SK-N-SH (cell line): Measurements from ENCODE around the gene PFDN5. TPM values are rescaled to one million over a fixed set of nuclear protein-coding genes. Genes with fewer than 3 reads are reported as not detected.
A peak's percentile ranks its signal among the peaks of the same experiment; 100 is the strongest.

Experiments
- CTCF ChIA-PET: fragments of 300-600, 350-600 bp; formaldehyde crosslinking; extraction: SDS; loops from one replicate; lab custom pipeline; 2021; lab: Yijun Ruan, JAX
- POLR2A ChIA-PET: fragments of 350-600 bp; sonication (Branson Sonifier 250); formaldehyde crosslinking; extraction: SDS; loops from one replicate; lab custom pipeline; 2020; ENCODE audit warnings: antibody characterized with exemption, inconsistent platforms; lab: Yijun Ruan, JAX
- DNase-seq: peaks from one replicate; pipeline ENCODE4 v3.0.0; 2012
- H2AFZ ChIP-seq: fragments of 200-600 bp; sonication (generic); 2 replicates; pipeline ENCODE4 v1.8.1; 2016; ENCODE audit warnings: antibody characterized with exemption, mild to moderate bottlenecking, low read depth
- H3F3A ChIP-seq: fragments of 200-600 bp; sonication (generic); replicated peaks from 2 replicates; pipeline ENCODE3; 2016; ENCODE audit warnings: antibody characterized with exemption, mild to moderate bottlenecking; ENCODE audit not compliant: insufficient read depth
- H3K27ac ChIP-seq, 2 experiments: fragments of 200-500 bp in 1 of 2; fragments of 200-600 bp in 1 of 2; sonication (Bioruptor generic) in 1 of 2; sonication (generic), shearing (Covaris generic) in 1 of 2; 2 replicates each; pipeline versions ENCODE4 v1.5.1 to v1.6.1; 2014 to 2016; ENCODE audit warnings: low read depth in 2 of 2, inconsistent platforms in 1 of 2, low read length in 1 of 2, mild to moderate bottlenecking in 1 of 2, mixed read lengths in 1 of 2
- H3K27me3 ChIP-seq: fragments of 200-600 bp; sonication (generic), shearing (Covaris generic); 2 replicates; pipeline ENCODE4 v1.6.1; 2016; ENCODE audit warnings: mixed run types; ENCODE audit not compliant: insufficient read depth
- H3K36me3 ChIP-seq, 2 experiments: fragments of 200-500 bp in 1 of 2; fragments of 200-600 bp in 1 of 2; sonication (Bioruptor generic) in 1 of 2; sonication (generic) in 1 of 2; replicated peaks in 1 of 2; 2 replicates each; pipeline versions ENCODE3 to v1.5.1; 2014 to 2016; ENCODE audit warnings: low read length in 1 of 2, mild to moderate bottlenecking in 1 of 2; ENCODE audit not compliant: insufficient read depth in 2 of 2, control insufficient read depth in 1 of 2
- H3K4me1 ChIP-seq, 2 experiments: fragments of 200-500 bp in 1 of 2; fragments of 200-600 bp in 1 of 2; sonication (Bioruptor generic) in 1 of 2; sonication (generic), shearing (Covaris generic) in 1 of 2; 2 replicates each; pipeline versions ENCODE4 v1.5.1 to v1.6.1; 2014 to 2016; ENCODE audit warnings: low read depth in 1 of 2, low read length in 1 of 2, mixed run types in 1 of 2; ENCODE audit not compliant: insufficient read depth in 2 of 2, control insufficient read depth in 1 of 2
- H3K4me2 ChIP-seq: fragments of 200-600 bp; sonication (generic), shearing (Covaris generic); 2 replicates; pipeline ENCODE4 v1.6.1; 2017; ENCODE audit warnings: mixed run types
- H3K4me3 ChIP-seq, 2 experiments: fragments of 200-500 bp in 1 of 2; fragments of 200-600 bp in 1 of 2; sonication (Bioruptor generic) in 1 of 2; sonication (generic), shearing (Covaris generic) in 1 of 2; 2 replicates each; pipeline versions ENCODE4 v1.5.1 to v1.8.1; 2014 to 2016; ENCODE audit warnings: low read depth in 2 of 2, inconsistent platforms in 1 of 2, low read length in 1 of 2, mild to moderate bottlenecking in 1 of 2, mixed read lengths in 1 of 2, moderate library complexity in 1 of 2
- H3K79me2 ChIP-seq: fragments of 200-600 bp; sonication (generic); 2 replicates; pipeline ENCODE4 v1.8.1; 2017; ENCODE audit warnings: mild to moderate bottlenecking; ENCODE audit not compliant: insufficient read depth
- H3K9ac ChIP-seq: fragments of 200-600 bp; sonication (generic); 2 replicates; pipeline ENCODE4 v1.6.1; 2017; ENCODE audit warnings: mixed run types
- H3K9me2 ChIP-seq: fragments of 200-600 bp; sonication (generic); 2 replicates; pipeline ENCODE4 v1.6.1; 2017; ENCODE audit warnings: mixed run types
- H3K9me3 ChIP-seq: fragments of 200-600 bp; sonication (generic); 2 replicates; pipeline ENCODE4 v1.6.1; 2017; ENCODE audit warnings: mixed run types, mild to moderate bottlenecking, moderate library complexity
- H4K20me1 ChIP-seq: fragments of 200-600 bp; sonication (generic); 2 replicates; pipeline ENCODE4 v1.6.1; 2017; ENCODE audit warnings: mild to moderate bottlenecking, mixed run types; ENCODE audit not compliant: insufficient read depth
- CHD2 ChIP-seq: fragments of 150-350 bp; IDR thresholded peaks from 2 replicates; pipeline ENCODE4 v1.6.1; 2018; ENCODE audit warnings: low read length; ENCODE audit not compliant: partially characterized antibody
- ELF1 ChIP-seq: IDR thresholded peaks from 2 replicates; pipeline ENCODE4 v1.4.0; 2012
- EP300 ChIP-seq, 2 experiments: IDR thresholded peaks; 2 replicates each; pipeline versions ENCODE4 v1.4.0 to v1.6.1; 2012; ENCODE audit warnings: borderline replicate concordance in 1 of 2, low read depth in 1 of 2, low read length in 1 of 2
- FOSL2 ChIP-seq: IDR thresholded peaks from 2 replicates; pipeline ENCODE4 v1.4.0; 2012; ENCODE audit warnings: low read depth, mild to moderate bottlenecking, moderate library complexity, borderline replicate concordance
- FOXJ3 ChIP-seq: sonication (generic); formaldehyde crosslinking; IDR thresholded peaks from 2 replicates; pipeline ENCODE4 v1.5.1; 2020; ENCODE audit warnings: mild to moderate bottlenecking, missing genetic modification reagents
- FOXM1 ChIP-seq: IDR thresholded peaks from 2 replicates; pipeline ENCODE4 v1.4.0; 2012; ENCODE audit warnings: low read depth, mild to moderate bottlenecking
- NFIC ChIP-seq: IDR thresholded peaks from 2 replicates; pipeline ENCODE4 v1.4.0; 2012; ENCODE audit warnings: borderline replicate concordance
- NRF1 ChIP-seq: IDR thresholded peaks from 2 replicates; pipeline ENCODE4 v1.6.1; 2012; ENCODE audit warnings: low read depth, mild to moderate bottlenecking, low read length
- POLR2AphosphoS5 ChIP-seq: IDR thresholded peaks from 2 replicates; pipeline ENCODE4 v1.6.1; 2012; ENCODE audit warnings: low read depth, low read length
- TAF1 ChIP-seq: IDR thresholded peaks from 2 replicates; pipeline ENCODE4 v1.6.1; 2012; ENCODE audit warnings: low read depth, mild to moderate bottlenecking, low read length, moderate library complexity, borderline replicate concordance
- YY1 ChIP-seq: IDR thresholded peaks from 2 replicates; pipeline ENCODE4 v1.4.0; 2012; ENCODE audit warnings: low read depth, mild to moderate bottlenecking
- WGBS: methylation state at CpG from one replicate; pipeline ENCODE4 v1.1.6; 2017; ENCODE audit warnings: low lambda C conversion rate; 5-methylcytosine and 5-hydroxymethylcytosine counted together
- polyA plus RNA-seq, 3 experiments: library from polyadenylated mRNA; depleted of rRNA; stranded (reverse); fragments of >200 nt; gene quantifications; 2 replicates each; pipeline ENCODE4 v1.2.3, GENCODE V29; 2012
- TF ChIP-seq, protein P1 (sequence below): fragments of 150-350 bp; IDR thresholded peaks from 2 replicates; pipeline ENCODE4 v1.6.1; 2016; ENCODE audit warnings: mild to moderate bottlenecking, low read depth, low read length
- TF ChIP-seq, protein P2 (sequence below): IDR thresholded peaks from 2 replicates; pipeline ENCODE4 v1.4.0; 2012; ENCODE audit warnings: low read depth, borderline replicate concordance
- TF ChIP-seq, protein P3 (sequence below): IDR thresholded peaks from 2 replicates; pipeline ENCODE4 v1.4.0; 2012; ENCODE audit warnings: low read depth
- TF ChIP-seq, protein P4 (sequence below): fragments of 150-350 bp; IDR thresholded peaks from 2 replicates; pipeline ENCODE4 v1.6.1; 2017; ENCODE audit warnings: antibody characterized with exemption, low read length, low read depth, borderline replicate concordance
- TF ChIP-seq, protein P5 (sequence below): IDR thresholded peaks from 2 replicates; pipeline ENCODE4 v1.4.0; 2012; ENCODE audit warnings: low read depth, borderline replicate concordance
- TF ChIP-seq, protein P6 (sequence below): fragments of 200-600 bp; sonication (generic); IDR thresholded peaks from 2 replicates; pipeline ENCODE4 v1.6.1; 2017; ENCODE audit warnings: antibody characterized with exemption, mild to moderate bottlenecking, moderate library complexity
- TF ChIP-seq, protein P7 (sequence below): IDR thresholded peaks from 2 replicates; pipeline ENCODE4; 2012

Gene PFDN5
- polyA plus RNA-seq, 1 of the 3 experiments (the other 2 are of a cell fraction): 1,198 TPM

DNA sequence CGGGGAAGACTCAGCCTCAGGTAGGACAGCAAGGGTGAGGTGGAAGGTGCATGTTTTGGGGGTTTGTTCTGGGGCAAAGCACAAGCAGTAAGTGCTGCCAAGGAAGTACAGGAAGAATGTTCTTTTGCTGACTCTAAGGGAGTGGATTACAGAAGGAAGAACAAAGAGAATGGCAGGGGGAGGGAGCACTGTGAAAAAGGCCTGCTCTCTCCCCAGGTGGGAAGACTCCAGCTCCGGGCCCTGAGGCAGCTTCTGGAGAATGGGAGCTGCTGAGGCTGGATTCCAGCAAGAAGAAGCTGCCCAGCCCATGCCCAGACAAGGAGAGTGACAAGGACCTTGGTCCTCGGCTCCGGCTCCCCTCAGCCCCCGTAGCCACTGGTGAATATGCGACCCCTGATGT lies 7.0 kb upstream of the PFDN5 start:
- DNase-seq: no peak
- Histone ChIP-seq H3K27me3 (no peaks in the 10 kb centered on the region), H3K9me3 (no peaks in the 10 kb centered on the region), H3K9me2 (no peaks in the 10 kb centered on the region), H4K20me1 (no peaks in the 10 kb centered on the region), H2AFZ (no peak overlapping the region), H3K36me3 (peaks cover 7 to 15% of the 10 kb centered on the region in 2 experiments), H3K4me3 (no peak overlapping the region), H3F3A (peaks cover 23% of the 10 kb centered on the region), H3K79me2 (no peaks in the 10 kb centered on the region), H3K27ac (no peak overlapping the region), H3K4me2 (no peak overlapping the region), H3K9ac (no peak overlapping the region), H3K4me1 (peaks cover 0 to 19% of the 10 kb centered on the region in 2 experiments; a peak in 2 of 4 replicates)
- ChIA-PET CTCF (interaction anchor here (0.6 to 19.2 kb wide), 18 partner anchors 9 to 226 kb away, joined by 3 to 363 read pairs (median 4); partner anchors contain the start of genes CSAD, ESPL1, MYG1 and SOAT2), POLR2A (interaction anchor here (1.0 kb wide), 1 partner anchor 72 kb away, joined by 3 read pairs; no protein-coding TSS in a partner anchor)
- no peak for TF ChIP-seq POLR2AphosphoS5
- no peak for TF ChIP-seq CHD2
- no peak for TF ChIP-seq EP300 (IDR thresholded peaks at IDR 0.05; ENCODE audit: borderline replicate concordance in 1 of 2, low read depth in 1 of 2, low read length in 1 of 2)
- no peak for TF ChIP-seq YY1
- TF ChIP-seq FOXJ3 (CRISPR knock-in tag): no peak
- TF ChIP-seq FOSL2: no peak
- TF ChIP-seq, protein P1, sequence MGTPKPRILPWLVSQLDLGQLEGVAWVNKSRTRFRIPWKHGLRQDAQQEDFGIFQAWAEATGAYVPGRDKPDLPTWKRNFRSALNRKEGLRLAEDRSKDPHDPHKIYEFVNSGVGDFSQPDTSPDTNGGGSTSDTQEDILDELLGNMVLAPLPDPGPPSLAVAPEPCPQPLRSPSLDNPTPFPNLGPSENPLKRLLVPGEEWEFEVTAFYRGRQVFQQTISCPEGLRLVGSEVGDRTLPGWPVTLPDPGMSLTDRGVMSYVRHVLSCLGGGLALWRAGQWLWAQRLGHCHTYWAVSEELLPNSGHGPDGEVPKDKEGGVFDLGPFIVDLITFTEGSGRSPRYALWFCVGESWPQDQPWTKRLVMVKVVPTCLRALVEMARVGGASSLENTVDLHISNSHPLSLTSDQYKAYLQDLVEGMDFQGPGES: no peak
- TF ChIP-seq, protein P2, sequence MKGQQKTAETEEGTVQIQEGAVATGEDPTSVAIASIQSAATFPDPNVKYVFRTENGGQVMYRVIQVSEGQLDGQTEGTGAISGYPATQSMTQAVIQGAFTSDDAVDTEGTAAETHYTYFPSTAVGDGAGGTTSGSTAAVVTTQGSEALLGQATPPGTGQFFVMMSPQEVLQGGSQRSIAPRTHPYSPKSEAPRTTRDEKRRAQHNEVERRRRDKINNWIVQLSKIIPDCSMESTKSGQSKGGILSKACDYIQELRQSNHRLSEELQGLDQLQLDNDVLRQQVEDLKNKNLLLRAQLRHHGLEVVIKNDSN: no peak
- TF ChIP-seq, protein P3, sequence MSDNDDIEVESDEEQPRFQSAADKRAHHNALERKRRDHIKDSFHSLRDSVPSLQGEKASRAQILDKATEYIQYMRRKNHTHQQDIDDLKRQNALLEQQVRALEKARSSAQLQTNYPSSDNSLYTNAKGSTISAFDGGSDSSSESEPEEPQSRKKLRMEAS: no peak
- no peak for TF ChIP-seq TAF1
- TF ChIP-seq, protein P4, sequence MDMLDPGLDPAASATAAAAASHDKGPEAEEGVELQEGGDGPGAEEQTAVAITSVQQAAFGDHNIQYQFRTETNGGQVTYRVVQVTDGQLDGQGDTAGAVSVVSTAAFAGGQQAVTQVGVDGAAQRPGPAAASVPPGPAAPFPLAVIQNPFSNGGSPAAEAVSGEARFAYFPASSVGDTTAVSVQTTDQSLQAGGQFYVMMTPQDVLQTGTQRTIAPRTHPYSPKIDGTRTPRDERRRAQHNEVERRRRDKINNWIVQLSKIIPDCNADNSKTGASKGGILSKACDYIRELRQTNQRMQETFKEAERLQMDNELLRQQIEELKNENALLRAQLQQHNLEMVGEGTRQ: no peak
- WGBS: 88% methylated on average over 2 of the region's 6 CpGs

DNA sequence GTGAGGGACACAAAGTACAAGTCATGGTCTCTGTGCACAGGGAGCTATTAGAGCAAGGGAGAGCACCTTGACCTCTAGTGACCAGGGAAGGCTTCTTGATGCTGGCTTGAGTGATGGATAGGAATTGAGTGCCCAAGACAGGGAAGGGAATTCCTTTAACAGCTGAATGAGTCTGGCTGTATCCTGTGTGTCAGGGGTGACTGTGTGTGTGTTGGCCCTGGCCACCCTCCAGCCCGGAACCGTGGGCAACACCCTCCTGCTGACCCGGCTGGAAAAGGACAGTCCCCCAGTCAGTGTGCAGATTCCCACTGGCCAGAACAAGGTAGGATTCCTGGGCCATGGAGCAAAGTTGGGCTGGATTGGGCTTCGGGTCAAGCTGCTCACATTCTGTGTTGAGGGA lies 5.5 kb upstream of the PFDN5 start:
- H3F3A ChIP-seq: peaks cover 35% of the 10 kb centered on the region
- peak overlapping the region in 1 of 2 experiments; percentile 87; a peak in 2 of 4 replicates for H3K27ac ChIP-seq
- no peaks in the 10 kb centered on the region for H3K27me3 ChIP-seq
- no peaks in the 10 kb centered on the region for H3K9me3 ChIP-seq
- POLR2A ChIA-PET: no interaction called here
- no peaks in the 10 kb centered on the region for H4K20me1 ChIP-seq
- peaks cover 3 to 19% of the 10 kb centered on the region in 2 experiments; a peak in 2 of 4 replicates for H3K4me1 ChIP-seq
- no peak overlapping the region for H3K9ac ChIP-seq
- CTCF ChIA-PET: interaction anchor here (0.7 to 19.2 kb wide), 8 partner anchors 8 to 131 kb away, joined by 3 to 363 read pairs (median 6); partner anchors contain the start of genes ESPL1 and MYG1
- no CpG with 5 or more reads among the region's 4 CpGs for WGBS
- no peak overlapping the region for H2AFZ ChIP-seq
- no peak for DNase-seq
- TF ChIP-seq NFIC (0 out of 2 replicates have a peak, but pooled peaks have one; percentile 18), NRF1 (no peak), ELF1 (no peak), FOSL2 (no peak), FOXM1 (no peak)
- TF ChIP-seq, protein P5, sequence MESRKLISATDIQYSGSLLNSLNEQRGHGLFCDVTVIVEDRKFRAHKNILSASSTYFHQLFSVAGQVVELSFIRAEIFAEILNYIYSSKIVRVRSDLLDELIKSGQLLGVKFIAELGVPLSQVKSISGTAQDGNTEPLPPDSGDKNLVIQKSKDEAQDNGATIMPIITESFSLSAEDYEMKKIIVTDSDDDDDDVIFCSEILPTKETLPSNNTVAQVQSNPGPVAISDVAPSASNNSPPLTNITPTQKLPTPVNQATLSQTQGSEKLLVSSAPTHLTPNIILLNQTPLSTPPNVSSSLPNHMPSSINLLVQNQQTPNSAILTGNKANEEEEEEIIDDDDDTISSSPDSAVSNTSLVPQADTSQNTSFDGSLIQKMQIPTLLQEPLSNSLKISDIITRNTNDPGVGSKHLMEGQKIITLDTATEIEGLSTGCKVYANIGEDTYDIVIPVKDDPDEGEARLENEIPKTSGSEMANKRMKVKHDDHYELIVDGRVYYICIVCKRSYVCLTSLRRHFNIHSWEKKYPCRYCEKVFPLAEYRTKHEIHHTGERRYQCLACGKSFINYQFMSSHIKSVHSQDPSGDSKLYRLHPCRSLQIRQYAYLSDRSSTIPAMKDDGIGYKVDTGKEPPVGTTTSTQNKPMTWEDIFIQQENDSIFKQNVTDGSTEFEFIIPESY: no peak
- TF ChIP-seq, protein P6, sequence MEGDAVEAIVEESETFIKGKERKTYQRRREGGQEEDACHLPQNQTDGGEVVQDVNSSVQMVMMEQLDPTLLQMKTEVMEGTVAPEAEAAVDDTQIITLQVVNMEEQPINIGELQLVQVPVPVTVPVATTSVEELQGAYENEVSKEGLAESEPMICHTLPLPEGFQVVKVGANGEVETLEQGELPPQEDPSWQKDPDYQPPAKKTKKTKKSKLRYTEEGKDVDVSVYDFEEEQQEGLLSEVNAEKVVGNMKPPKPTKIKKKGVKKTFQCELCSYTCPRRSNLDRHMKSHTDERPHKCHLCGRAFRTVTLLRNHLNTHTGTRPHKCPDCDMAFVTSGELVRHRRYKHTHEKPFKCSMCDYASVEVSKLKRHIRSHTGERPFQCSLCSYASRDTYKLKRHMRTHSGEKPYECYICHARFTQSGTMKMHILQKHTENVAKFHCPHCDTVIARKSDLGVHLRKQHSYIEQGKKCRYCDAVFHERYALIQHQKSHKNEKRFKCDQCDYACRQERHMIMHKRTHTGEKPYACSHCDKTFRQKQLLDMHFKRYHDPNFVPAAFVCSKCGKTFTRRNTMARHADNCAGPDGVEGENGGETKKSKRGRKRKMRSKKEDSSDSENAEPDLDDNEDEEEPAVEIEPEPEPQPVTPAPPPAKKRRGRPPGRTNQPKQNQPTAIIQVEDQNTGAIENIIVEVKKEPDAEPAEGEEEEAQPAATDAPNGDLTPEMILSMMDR: no peak
- TF ChIP-seq, protein P7, sequence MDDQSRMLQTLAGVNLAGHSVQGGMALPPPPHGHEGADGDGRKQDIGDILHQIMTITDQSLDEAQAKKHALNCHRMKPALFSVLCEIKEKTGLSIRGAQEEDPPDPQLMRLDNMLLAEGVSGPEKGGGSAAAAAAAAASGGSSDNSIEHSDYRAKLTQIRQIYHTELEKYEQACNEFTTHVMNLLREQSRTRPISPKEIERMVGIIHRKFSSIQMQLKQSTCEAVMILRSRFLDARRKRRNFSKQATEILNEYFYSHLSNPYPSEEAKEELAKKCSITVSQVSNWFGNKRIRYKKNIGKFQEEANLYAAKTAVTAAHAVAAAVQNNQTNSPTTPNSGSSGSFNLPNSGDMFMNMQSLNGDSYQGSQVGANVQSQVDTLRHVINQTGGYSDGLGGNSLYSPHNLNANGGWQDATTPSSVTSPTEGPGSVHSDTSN: no peak
- no peaks in the 10 kb centered on the region for H3K9me2 ChIP-seq
- H3K4me3 ChIP-seq: no peak overlapping the region
- H3K79me2 ChIP-seq: no peaks in the 10 kb centered on the region
- H3K36me3 ChIP-seq: peaks cover 3 to 9% of the 10 kb centered on the region in 2 experiments
- peak overlapping the region; percentile 61 for H3K4me2 ChIP-seq
